SK-N-SH (cell line): Measurements from ENCODE around the gene PLA2G6.

Source experiments
- MXI1 ChIP-seq: IDR thresholded peaks from 2 replicates; pipeline ENCODE4 v1.6.1; 2012; ENCODE audit warnings: mild to moderate bottlenecking, low read depth, low read length, improper control_type of control experiment
- TAF1 ChIP-seq: IDR thresholded peaks from 2 replicates; pipeline ENCODE4 v1.6.1; 2012; ENCODE audit warnings: low read depth, mild to moderate bottlenecking, low read length, moderate library complexity, borderline replicate concordance

GRCh38 chr22:38193580-38193979 lies 11.9 kb upstream of the PLA2G6 start:
- TF ChIP-seq MXI1 (no peak), TAF1 (no peak)
